ENCODE measurements around the gene CHEK2. TPM values are rescaled to one million over a fixed set of nuclear protein-coding genes. Genes with fewer than 3 reads are reported as not detected.
"Not testable (repeated sequence)": the region's sequence is repeated elsewhere in the genome, so short reads cannot be mapped to it uniquely, and the experiment has no call there.

The CHEK2 gene
- total RNA-seq, 2 experiments from 2014 or later, result 15.4 to 17.3 TPM

GRCh38 chr22:28743852-28744251, 2.2 kb upstream of the CHEK2 start:
- H3K27me3 Mint-ChIP-seq, result no peaks in the 10 kb centered on the region
- CTCF ChIA-PET, result interaction anchor here (0.6 to 1.4 kb wide), 3 partner anchors 10 to 86 kb away, joined by 3 to 7 read pairs (median 4); partner anchors contain the start of gene CCDC117
- H3K4me1 Mint-ChIP-seq (ENCODE audit: low read depth), result peaks cover 22% of the 10 kb centered on the region
- no peak for TF ChIP-seq CTCF (IDR thresholded peaks at IDR 0.05)
- POLR2A ChIA-PET, result interaction anchor here (0.8 to 1.0 kb wide), 2 partner anchors 10 to 68 kb away, joined by 3 read pairs; no protein-coding TSS in a partner anchor
- no peak overlapping the region for H3K27ac Mint-ChIP-seq
- intact Hi-C loops (cut with micrococcal nuclease), result no loop called here
- ATAC-seq, result no peak
- H3K36me3 Mint-ChIP-seq (ENCODE audit: low read depth), result peaks cover 33% of the 10 kb centered on the region
- no peak for DNase-seq
- no peaks in the 10 kb centered on the region for H3K9me3 Mint-ChIP-seq
- peak overlapping the region; percentile 94 for H3K4me3 Mint-ChIP-seq

- Mint-ChIP-seq H3K4me3 (peak overlapping the region; percentile 94), H3K9me3 (no peaks in the 10 kb centered on the region), H3K36me3 (ENCODE audit: low read depth) (peaks cover 30% of the 10 kb centered on the region), H3K4me1 (ENCODE audit: low read depth) (peaks cover 22% of the 10 kb centered on the region), H3K27me3 (no peaks in the 10 kb centered on the region), H3K27ac (peak overlapping the region; percentile 96)
- DNase-seq (no peak), ATAC-seq (no peak)
- ChIA-PET POLR2A (interaction anchor here (0.5 to 1.8 kb wide), 2 partner anchors 31 to 58 kb away, joined by 3 to 13 read pairs; partner anchors contain the start of gene XBP1), CTCF (interaction anchor here (0.6 to 1.4 kb wide), 2 partner anchors 30 to 63 kb away, joined by 3 to 7 read pairs; partner anchors contain the start of genes CCDC117 and TTC28)
- intact Hi-C loops (cut with micrococcal nuclease), result no loop called here
- TF ChIP-seq CTCF (IDR thresholded peaks at IDR 0.05), result no peak
Measured at GRCh38 chr22:28742562-28742962, 942 bp upstream of the CHEK2 start.

GRCh38 chr22:28741200-28741784, 328 bp downstream of the CHEK2 start:
- no peak for TF ChIP-seq CTCF (IDR thresholded peaks at IDR 0.05)
- ChIA-PET POLR2A (interaction anchor here (1.8 kb wide), 1 partner anchor 59 kb away, joined by 13 read pairs; the partner anchor contains the start of gene XBP1), CTCF (interaction anchor here (0.8 to 1.6 kb wide), 4 partner anchors 70 to 822 kb away, joined by 3 read pairs; partner anchors contain the start of gene PITPNB)
- intact Hi-C loops (cut with micrococcal nuclease), result no loop called here
- ATAC-seq (no peak), DNase-seq (no peak)
- H3K27me3 Mint-ChIP-seq, result no peaks in the 10 kb centered on the region
- peak overlapping the region; percentile 96 for H3K27ac Mint-ChIP-seq
- peaks cover 22% of the 10 kb centered on the region for H3K4me1 Mint-ChIP-seq (ENCODE audit: low read depth)
- H3K9me3 Mint-ChIP-seq, result no peaks in the 10 kb centered on the region
- peaks cover 25% of the 10 kb centered on the region for H3K36me3 Mint-ChIP-seq (ENCODE audit: low read depth)
- H3K4me3 Mint-ChIP-seq, result peak overlapping the region; percentile 94

- H3K9me3 Mint-ChIP-seq; intact Hi-C loops (cut with micrococcal nuclease): not testable (repeated sequence)
- peaks cover 15% of the 10 kb centered on the region for H3K36me3 Mint-ChIP-seq (ENCODE audit: low read depth)
Measured at GRCh38 chr22:28738876-28739275, 2.7 kb downstream of the CHEK2 start.

GRCh38 chr22:28737701-28738100, 3.9 kb downstream of the CHEK2 start:
- intact Hi-C loops (cut with micrococcal nuclease), result no loop called here
- Mint-ChIP-seq H3K27ac (no peak overlapping the region), H3K9me3 (no peaks in the 10 kb centered on the region), H3K4me1 (ENCODE audit: low read depth) (peaks cover 8% of the 10 kb centered on the region), H3K27me3 (no peaks in the 10 kb centered on the region), H3K4me3 (no peak overlapping the region), H3K36me3 (ENCODE audit: low read depth) (peaks cover 11% of the 10 kb centered on the region)
- ChIA-PET CTCF (interaction anchor here (1.6 kb wide), 1 partner anchor 91 kb away, joined by 4 read pairs; no protein-coding TSS in a partner anchor), POLR2A (interaction anchor here (0.6 to 1.1 kb wide), 2 partner anchors 16 to 118 kb away, joined by 3 read pairs; no protein-coding TSS in a partner anchor)
- ATAC-seq (no peak), DNase-seq (no peak)
- no peak for TF ChIP-seq CTCF (IDR thresholded peaks at IDR 0.05)

More at GRCh38 chr22:28738876-28739275, 2.7 kb downstream of the CHEK2 start:
- ATAC-seq, H3K4me3 Mint-ChIP-seq, H3K27ac Mint-ChIP-seq, DNase-seq, POLR2A ChIA-PET, H3K27me3 Mint-ChIP-seq: not testable (repeated sequence)
- peaks cover 19% of the 10 kb centered on the region for H3K4me1 Mint-ChIP-seq (ENCODE audit: low read depth)
- CTCF ChIA-PET, result interaction anchor here (1.6 kb wide), 1 partner anchor 90 kb away, joined by 4 read pairs; no protein-coding TSS in a partner anchor
